MCF 10A (cell line): ENCODE results near the gene GLYAT. TPM values are rescaled to one million over a fixed set of nuclear protein-coding genes. Genes with fewer than 3 reads are reported as not detected.

Source experiments
- BruUV-seq: library from RNA; stranded (reverse); fragments of 400-500 nt; replicated peaks from 2 replicates; lab custom pipeline; 2021; lab: Mats Ljungman, UMichigan
- CTCF ChIA-PET: fragments of 300-600 bp; sonication (Branson Sonifier 250); formaldehyde crosslinking; extraction: SDS; loops from one replicate; lab custom pipeline; 2021; ENCODE audit warnings: antibody characterized with exemption, inconsistent platforms; lab: Yijun Ruan, JAX
- POLR2A ChIA-PET: fragments of 300-600, 350-650 bp; sonication (Branson Sonifier 250); formaldehyde crosslinking; extraction: SDS; loops from one replicate; lab custom pipeline; 2020; ENCODE audit warnings: antibody characterized with exemption, inconsistent platforms; lab: Yijun Ruan, JAX
- DNase-seq: peaks from one replicate; pipeline ENCODE4 v3.0.0-alpha.2; 2018; ENCODE audit not compliant: unreplicated experiment
- H3K27ac Mint-ChIP-seq: one replicate; pipeline ENCODE4 v1.8.0; 2022; ENCODE audit warnings: mild to moderate bottlenecking, low read depth, mixed read lengths; ENCODE audit not compliant: unreplicated experiment
- H3K27me3 Mint-ChIP-seq: one replicate; pipeline ENCODE4 v1.8.0; 2022; ENCODE audit warnings: mixed read lengths; ENCODE audit not compliant: insufficient read depth, unreplicated experiment
- H3K36me3 Mint-ChIP-seq: one replicate; pipeline ENCODE4 v1.8.0; 2022; ENCODE audit warnings: mild to moderate bottlenecking, moderate library complexity, mixed read lengths; ENCODE audit not compliant: insufficient read depth, unreplicated experiment
- H3K4me1 Mint-ChIP-seq: one replicate; pipeline ENCODE4 v1.8.0; 2022; ENCODE audit warnings: mixed read lengths; ENCODE audit not compliant: insufficient read depth, unreplicated experiment
- H3K4me3 Mint-ChIP-seq: one replicate; pipeline ENCODE4 v1.8.0; 2022; ENCODE audit warnings: mild to moderate bottlenecking, moderate library complexity, mixed read lengths; ENCODE audit not compliant: unreplicated experiment
- H3K9me3 Mint-ChIP-seq: one replicate; pipeline ENCODE4 v1.8.0; 2022; ENCODE audit warnings: mixed read lengths; ENCODE audit not compliant: unreplicated experiment
- intact Hi-C: fragments of 100-400 bp; cut with micrococcal nuclease; formaldehyde crosslinking; loops from 2 replicates; pipeline ENCODE4 v1.14.1; 2022
- total RNA-seq: library from RNA; stranded (reverse); gene quantifications from 2 replicates; pipeline ENCODE4 v1.2.3, GENCODE V29; 2022
- TF ChIP-seq, protein P1 (sequence below): fragments of 200-600 bp; IDR thresholded peaks from one replicate; pipeline ENCODE4 v1.8.0; 2022; ENCODE audit warnings: antibody characterized with exemption, mild to moderate bottlenecking; ENCODE audit not compliant: unreplicated experiment

Gene GLYAT
- total RNA-seq, 1 experiment from 2014 or later, result not detected

DNA sequence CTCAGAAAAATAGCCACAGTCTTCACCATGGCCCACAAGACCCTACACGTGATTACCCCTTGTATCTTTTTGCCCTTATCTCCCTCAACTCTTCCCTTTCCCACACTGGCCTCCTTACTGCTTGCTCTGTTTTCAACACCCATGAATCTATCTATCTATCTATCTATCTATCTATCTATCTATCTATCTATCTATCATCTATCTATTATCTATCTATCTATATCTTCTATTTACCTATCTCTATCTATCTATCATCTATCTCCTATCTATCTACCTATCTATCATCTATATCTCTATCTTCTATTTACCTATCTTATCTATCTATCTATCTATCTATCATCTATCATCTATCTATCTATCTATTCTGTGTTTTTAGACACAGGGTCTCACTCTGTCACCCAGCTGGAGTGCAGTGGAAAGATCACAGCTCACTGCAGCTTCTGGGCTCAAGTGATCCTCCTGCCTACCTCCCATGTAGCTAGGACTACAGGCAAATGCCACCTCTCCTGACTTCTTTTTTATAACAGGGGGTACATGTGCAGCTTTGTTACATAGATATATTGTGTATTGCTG, 55.1 kb downstream of the GLYAT start:
- no peaks in the 10 kb centered on the region for H3K9me3 Mint-ChIP-seq
- H3K27ac Mint-ChIP-seq, result no peak overlapping the region
- BruUV-seq, result no TSS peak
- POLR2A ChIA-PET, result no interaction called here
- TF ChIP-seq, protein P1, sequence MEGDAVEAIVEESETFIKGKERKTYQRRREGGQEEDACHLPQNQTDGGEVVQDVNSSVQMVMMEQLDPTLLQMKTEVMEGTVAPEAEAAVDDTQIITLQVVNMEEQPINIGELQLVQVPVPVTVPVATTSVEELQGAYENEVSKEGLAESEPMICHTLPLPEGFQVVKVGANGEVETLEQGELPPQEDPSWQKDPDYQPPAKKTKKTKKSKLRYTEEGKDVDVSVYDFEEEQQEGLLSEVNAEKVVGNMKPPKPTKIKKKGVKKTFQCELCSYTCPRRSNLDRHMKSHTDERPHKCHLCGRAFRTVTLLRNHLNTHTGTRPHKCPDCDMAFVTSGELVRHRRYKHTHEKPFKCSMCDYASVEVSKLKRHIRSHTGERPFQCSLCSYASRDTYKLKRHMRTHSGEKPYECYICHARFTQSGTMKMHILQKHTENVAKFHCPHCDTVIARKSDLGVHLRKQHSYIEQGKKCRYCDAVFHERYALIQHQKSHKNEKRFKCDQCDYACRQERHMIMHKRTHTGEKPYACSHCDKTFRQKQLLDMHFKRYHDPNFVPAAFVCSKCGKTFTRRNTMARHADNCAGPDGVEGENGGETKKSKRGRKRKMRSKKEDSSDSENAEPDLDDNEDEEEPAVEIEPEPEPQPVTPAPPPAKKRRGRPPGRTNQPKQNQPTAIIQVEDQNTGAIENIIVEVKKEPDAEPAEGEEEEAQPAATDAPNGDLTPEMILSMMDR, result no peak
- intact Hi-C loops, result loop anchor here (5.0 kb wide), 2 partner anchors 226 to 461 kb away; no protein-coding TSS in a partner anchor
- no peak overlapping the region for H3K4me3 Mint-ChIP-seq
- no peaks in the 10 kb centered on the region for H3K36me3 Mint-ChIP-seq
- H3K27me3 Mint-ChIP-seq, result no peaks in the 10 kb centered on the region
- DNase-seq, result no peak
- H3K4me1 Mint-ChIP-seq, result no peaks in the 10 kb centered on the region
- CTCF ChIA-PET, result interaction anchor here (0.5 to 8.8 kb wide), 17 partner anchors 12 to 459 kb away, joined by 3 to 118 read pairs (median 4); partner anchors contain the start of gene LPXN

DNA sequence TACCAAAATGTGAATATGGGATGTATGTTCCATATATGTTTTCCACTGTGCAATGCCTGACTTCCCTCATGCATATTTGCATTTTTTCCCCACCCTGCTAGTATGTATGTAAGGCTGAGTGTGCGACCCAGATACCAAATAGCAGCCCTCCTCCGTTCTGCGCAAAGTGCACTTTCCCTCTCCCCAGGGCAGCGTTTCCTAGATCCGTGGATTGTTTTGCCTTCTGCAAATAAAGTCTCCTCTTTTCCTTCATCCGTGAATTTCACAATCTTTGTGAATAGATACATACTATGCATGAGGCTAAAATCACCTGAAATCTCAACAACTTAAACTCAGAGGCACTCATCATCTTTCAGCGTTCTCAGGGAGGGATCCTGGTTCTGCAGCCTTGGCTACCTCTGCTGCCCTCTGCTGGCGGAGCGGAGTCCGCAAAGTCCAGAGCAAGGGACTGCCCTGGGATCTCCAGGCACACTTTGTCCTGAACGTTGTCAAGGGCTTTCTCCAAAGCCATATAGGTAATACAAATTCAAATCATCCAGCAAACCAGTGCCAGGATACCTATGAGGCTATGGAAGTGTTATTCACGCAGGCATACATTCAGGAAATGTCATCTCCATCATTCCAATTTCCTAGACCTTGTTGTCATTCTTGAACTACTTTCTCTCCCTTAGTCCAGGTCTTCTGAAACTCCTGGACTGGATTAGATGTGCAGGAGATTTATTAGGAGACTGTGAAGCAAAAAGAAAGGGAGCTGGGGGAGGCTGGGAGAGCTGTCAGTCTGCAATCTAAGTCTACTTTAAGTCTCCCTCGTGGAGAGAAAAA, 56.2 kb downstream of the GLYAT start:
- BruUV-seq, result no TSS peak
- DNase-seq, result peak; percentile 63
- intact Hi-C loops, result loop anchor here (1.0 to 5.0 kb wide), 4 partner anchors 21 to 462 kb away; no protein-coding TSS in a partner anchor
- CTCF ChIA-PET, result interaction anchor here (0.6 to 8.8 kb wide), 28 partner anchors 10 to 870 kb away, joined by 3 to 118 read pairs (median 4); partner anchors contain the start of gene LPXN
- Mint-ChIP-seq H3K36me3 (no peaks in the 10 kb centered on the region), H3K4me1 (no peaks in the 10 kb centered on the region), H3K4me3 (no peak overlapping the region), H3K27ac (no peak overlapping the region), H3K27me3 (no peaks in the 10 kb centered on the region), H3K9me3 (no peaks in the 10 kb centered on the region)
- TF ChIP-seq, protein P1, result peak; percentile 83
- POLR2A ChIA-PET, result interaction anchor here (1.3 kb wide), 1 partner anchor 456 kb away, joined by 5 read pairs; no protein-coding TSS in a partner anchor

DNA sequence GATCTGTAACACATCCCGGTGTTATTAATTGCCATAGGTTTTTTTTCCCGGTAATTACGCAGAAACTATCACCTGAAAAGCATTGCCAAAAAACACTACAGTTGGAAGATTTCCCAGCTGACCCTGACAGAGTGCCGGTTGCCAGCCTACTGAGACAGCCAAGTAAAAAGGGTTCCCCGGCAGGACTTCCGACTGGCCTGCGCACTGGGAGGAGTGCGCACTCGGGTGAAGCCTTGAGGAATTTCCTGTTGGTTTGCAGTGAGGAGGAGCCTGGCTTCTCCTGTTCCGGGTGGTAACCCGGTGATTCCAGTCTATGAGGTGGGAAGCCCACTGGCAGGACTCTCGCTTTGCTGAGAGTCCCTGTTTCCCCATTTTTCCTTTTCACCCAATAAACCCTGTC, 57.1 kb downstream of the GLYAT start:
- BruUV-seq, result no TSS peak
- Mint-ChIP-seq H3K9me3 (no peaks in the 10 kb centered on the region), H3K4me1 (no peaks in the 10 kb centered on the region), H3K27me3 (no peaks in the 10 kb centered on the region), H3K27ac (no peak overlapping the region), H3K4me3 (no peak overlapping the region), H3K36me3 (no peaks in the 10 kb centered on the region)
- TF ChIP-seq, protein P1, result no peak
- POLR2A ChIA-PET, result interaction anchor here (1.3 kb wide), 1 partner anchor 455 kb away, joined by 5 read pairs; no protein-coding TSS in a partner anchor
- DNase-seq, result no peak
- CTCF ChIA-PET, result interaction anchor here (0.6 to 8.8 kb wide), 22 partner anchors 10 to 869 kb away, joined by 3 to 118 read pairs (median 3); no protein-coding TSS in a partner anchor
- intact Hi-C loops, result loop anchor here (1.0 to 5.0 kb wide), 4 partner anchors 20 to 463 kb away; no protein-coding TSS in a partner anchor
